ENCODE data around the gene ACTL8. TPM values are rescaled to one million over a fixed set of nuclear protein-coding genes. Genes with fewer than 3 reads are reported as not detected.

ACTL8 gene
- total and polyA plus RNA-seq, 12 donors = not detected

- 85 to 100% (median 92%) methylated on average over 2 of the region's 2 CpGs for WGBS, 4 donors
- no peaks in the 10 kb centered on the region for H3K36me3 ChIP-seq (replicated peaks in 1 of 2)
- H3K27me3 ChIP-seq = no peaks in the 10 kb centered on the region
- DNase-seq = no peak
- no peak overlapping the region for H3K27ac ChIP-seq
- intact Hi-C loops (cut with DNase I) = no loop called here
- H3K4me3 ChIP-seq = no peak overlapping the region
- H3K4me1 ChIP-seq (replicated peaks in 1 of 2) = no peaks in the 10 kb centered on the region
- H3K9me3 ChIP-seq (replicated peaks in 1 of 3) = no peaks in the 10 kb centered on the region
- TF ChIP-seq, protein P1, sequence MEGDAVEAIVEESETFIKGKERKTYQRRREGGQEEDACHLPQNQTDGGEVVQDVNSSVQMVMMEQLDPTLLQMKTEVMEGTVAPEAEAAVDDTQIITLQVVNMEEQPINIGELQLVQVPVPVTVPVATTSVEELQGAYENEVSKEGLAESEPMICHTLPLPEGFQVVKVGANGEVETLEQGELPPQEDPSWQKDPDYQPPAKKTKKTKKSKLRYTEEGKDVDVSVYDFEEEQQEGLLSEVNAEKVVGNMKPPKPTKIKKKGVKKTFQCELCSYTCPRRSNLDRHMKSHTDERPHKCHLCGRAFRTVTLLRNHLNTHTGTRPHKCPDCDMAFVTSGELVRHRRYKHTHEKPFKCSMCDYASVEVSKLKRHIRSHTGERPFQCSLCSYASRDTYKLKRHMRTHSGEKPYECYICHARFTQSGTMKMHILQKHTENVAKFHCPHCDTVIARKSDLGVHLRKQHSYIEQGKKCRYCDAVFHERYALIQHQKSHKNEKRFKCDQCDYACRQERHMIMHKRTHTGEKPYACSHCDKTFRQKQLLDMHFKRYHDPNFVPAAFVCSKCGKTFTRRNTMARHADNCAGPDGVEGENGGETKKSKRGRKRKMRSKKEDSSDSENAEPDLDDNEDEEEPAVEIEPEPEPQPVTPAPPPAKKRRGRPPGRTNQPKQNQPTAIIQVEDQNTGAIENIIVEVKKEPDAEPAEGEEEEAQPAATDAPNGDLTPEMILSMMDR (IDR thresholded peaks at IDR 0.05) = no peak
- TF ChIP-seq POLR2A (IDR thresholded peaks at IDR 0.05) = no peak
Measured at GRCh38 chr1:17721444-17721843, 33.7 kb upstream of the ACTL8 start.

GRCh38 chr1:17723684-17724083 is 31.4 kb upstream of the ACTL8 start:
- no peaks in the 10 kb centered on the region for H3K27me3 ChIP-seq
- no peaks in the 10 kb centered on the region for H3K9me3 ChIP-seq (replicated peaks in 1 of 3)
- H3K36me3 ChIP-seq (replicated peaks in 1 of 2) = no peaks in the 10 kb centered on the region
- 34 to 42% (median 41%) methylated on average over 5 to 6 of the region's 6 CpGs for WGBS, 4 donors
- no peak overlapping the region for H3K4me3 ChIP-seq
- peak in 1 of 7 donors; percentile 19 for DNase-seq
- no peak overlapping the region for H3K27ac ChIP-seq
- no peaks in the 10 kb centered on the region for H3K4me1 ChIP-seq (replicated peaks in 1 of 2)
- intact Hi-C loops (cut with DNase I) = no loop called here
- TF ChIP-seq, protein P1 (IDR thresholded peaks at IDR 0.05) = no peak
- TF ChIP-seq POLR2A (IDR thresholded peaks at IDR 0.05) = no peak

DNA sequence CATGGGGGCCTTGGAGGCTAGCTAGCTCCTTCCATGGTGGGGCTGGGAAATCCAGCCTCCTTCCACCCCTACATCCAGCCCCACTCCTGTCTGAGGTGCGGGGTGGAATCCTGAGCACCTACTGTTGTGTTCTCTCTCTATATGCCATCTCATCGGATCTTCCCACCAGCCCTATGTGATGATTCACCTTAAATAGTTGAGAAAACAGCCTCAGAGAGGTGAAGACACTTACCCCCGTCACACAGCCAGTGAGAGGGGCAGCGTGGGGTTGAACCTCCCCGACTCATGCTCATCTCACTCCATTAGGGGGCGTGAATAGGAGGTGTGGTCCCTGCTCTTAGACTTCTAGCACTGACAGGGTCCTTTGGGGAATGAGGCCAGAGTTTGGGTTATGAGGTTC is 31.0 kb upstream of the ACTL8 start:
- Histone ChIP-seq H3K36me3 (replicated peaks in 1 of 2) (no peaks in the 10 kb centered on the region), H3K9me3 (replicated peaks in 1 of 3) (no peaks in the 10 kb centered on the region), H3K27me3 (no peaks in the 10 kb centered on the region), H3K4me1 (replicated peaks in 1 of 2) (no peaks in the 10 kb centered on the region), H3K27ac (no peak overlapping the region), H3K4me3 (no peak overlapping the region)
- intact Hi-C loops (cut with DNase I) = no loop called here
- no peak for DNase-seq
- WGBS, 4 donors = 83 to 92% (median 84%) methylated on average over 6 of the region's 6 CpGs
- TF ChIP-seq POLR2A (IDR thresholded peaks at IDR 0.05) = no peak
- TF ChIP-seq, protein P1 (IDR thresholded peaks at IDR 0.05) = no peak

- no peak overlapping the region for H3K27ac ChIP-seq
- H3K36me3 ChIP-seq (replicated peaks in 1 of 2) = no peaks in the 10 kb centered on the region
- 90 to 93% (median 92%) methylated on average over 7 to 9 of the region's 9 CpGs for WGBS, 4 donors
- H3K9me3 ChIP-seq (replicated peaks in 1 of 3) = no peaks in the 10 kb centered on the region
- intact Hi-C loops (cut with DNase I) = no loop called here
- H3K27me3 ChIP-seq = no peaks in the 10 kb centered on the region
- no peak for DNase-seq
- TF ChIP-seq, protein P1 (IDR thresholded peaks at IDR 0.05) = no peak
- TF ChIP-seq POLR2A (IDR thresholded peaks at IDR 0.05) = no peak
- H3K4me3 ChIP-seq = no peak overlapping the region
- H3K4me1 ChIP-seq (replicated peaks in 1 of 2) = no peaks in the 10 kb centered on the region
Measured at GRCh38 chr1:17725084-17725719, 29.9 kb upstream of the ACTL8 start.
